ENCODE measurements around the gene EBP. TPM values are rescaled to one million over a fixed set of nuclear protein-coding genes. Genes with fewer than 3 reads are reported as not detected.

The EBP gene
- total RNA-seq, 4 donors from 2014 or later, result 19.9 to 88.7 (median 67.6) TPM

- H3K9me3 ChIP-seq, result no peaks in the 10 kb centered on the region
- no peak for DNase-seq
- no peaks in the 10 kb centered on the region for H3K4me1 ChIP-seq
- in situ Hi-C loops (cut with MboI; ENCODE audit: low pct_ligation_motif_present in 1 of 4, low pct_unique_long_range_greater_than_20kb in 1 of 4, low sequenced_read_pairs in 3 of 4), result loop anchor here in 2 of 4 donors (25.0 kb wide), 1 partner anchor 405 kb away; no protein-coding TSS in a partner anchor
- H3K36me3 ChIP-seq, result no peaks in the 10 kb centered on the region
- intact Hi-C loops (cut with DNase I; ENCODE audit: low total_unique reads), result no loop called here
- no peaks in the 10 kb centered on the region for H3K27me3 ChIP-seq
- H3K27ac ChIP-seq, result no peak overlapping the region
- H3K4me3 ChIP-seq, result no peak overlapping the region
- no peak for TF ChIP-seq POLR2A (IDR thresholded peaks at IDR 0.05)
- no peak for TF ChIP-seq CTCF (IDR thresholded peaks at IDR 0.05)
- no peak for TF ChIP-seq EP300 (IDR thresholded peaks at IDR 0.05; ENCODE audit: low read depth)
- TF ChIP-seq POLR2AphosphoS5 (IDR thresholded peaks at IDR 0.05), result no peak
- WGBS, 2 donors (ENCODE audit: low coverage in 1 of 2), result 72 to 80% methylated on average over 1 to 7 of the region's 7 CpGs
Observed at GRCh38 chrX:48492293-48492910, 29.2 kb upstream of the EBP start.

- H3K27me3 ChIP-seq, result no peaks in the 10 kb centered on the region
- no peak overlapping the region for H3K4me3 ChIP-seq
- TF ChIP-seq EP300 (IDR thresholded peaks at IDR 0.05; ENCODE audit: low read depth), result no peak
- peak in 2 of 5 experiments; percentile 15 to 17 for TF ChIP-seq CTCF (IDR thresholded peaks at IDR 0.05)
- WGBS, 2 donors (ENCODE audit: low coverage in 1 of 2), result 37% methylated on average over 10 of the region's 10 CpGs; no CpG with 5 or more reads in 1 of the 2 donors
- in situ Hi-C loops (cut with MboI; ENCODE audit: low pct_ligation_motif_present in 1 of 4, low pct_unique_long_range_greater_than_20kb in 1 of 4, low sequenced_read_pairs in 3 of 4) (loop anchor here in 2 of 4 donors (25.0 kb wide), 1 partner anchor 407 kb away; no protein-coding TSS in a partner anchor), intact Hi-C loops (cut with DNase I; ENCODE audit: low total_unique reads) (no loop called here)
- no peaks in the 10 kb centered on the region for H3K4me1 ChIP-seq
- H3K9me3 ChIP-seq, result no peaks in the 10 kb centered on the region
- no peak overlapping the region for H3K27ac ChIP-seq
- no peak for DNase-seq
- H3K36me3 ChIP-seq, result no peaks in the 10 kb centered on the region
Observed at GRCh38 chrX:48493890-48494364, 27.7 kb upstream of the EBP start.

GRCh38 chrX:48496660-48497059 lies 24.9 kb upstream of the EBP start:
- TF ChIP-seq POLR2AphosphoS5 (IDR thresholded peaks at IDR 0.05), result no peak
- no peaks in the 10 kb centered on the region for H3K27me3 ChIP-seq
- intact Hi-C loops (cut with DNase I; ENCODE audit: low total_unique reads), result no loop called here
- in situ Hi-C loops (cut with MboI; ENCODE audit: low pct_ligation_motif_present in 1 of 4, low pct_unique_long_range_greater_than_20kb in 1 of 4, low sequenced_read_pairs in 3 of 4), result loop anchor here in 2 of 4 donors (25.0 kb wide), 1 partner anchor 409 kb away; no protein-coding TSS in a partner anchor
- no peak for DNase-seq
- 86% methylated on average over 4 of the region's 4 CpGs; no CpG with 5 or more reads in 1 of the 2 donors for WGBS, 2 donors (ENCODE audit: low coverage in 1 of 2)
- no peaks in the 10 kb centered on the region for H3K4me1 ChIP-seq
- H3K4me3 ChIP-seq, result no peak overlapping the region
- no peaks in the 10 kb centered on the region for H3K9me3 ChIP-seq
- H3K27ac ChIP-seq, result no peak overlapping the region
- no peaks in the 10 kb centered on the region for H3K36me3 ChIP-seq

- no peak overlapping the region for H3K4me3 ChIP-seq
- H3K36me3 ChIP-seq, result no peaks in the 10 kb centered on the region
- no peak overlapping the region for H3K27ac ChIP-seq
- H3K4me1 ChIP-seq, result no peaks in the 10 kb centered on the region
- no peaks in the 10 kb centered on the region for H3K9me3 ChIP-seq
- in situ Hi-C loops (cut with MboI; ENCODE audit: low pct_ligation_motif_present in 1 of 4, low pct_unique_long_range_greater_than_20kb in 1 of 4, low sequenced_read_pairs in 3 of 4), result loop anchor here in 2 of 4 donors (25.0 kb wide), 1 partner anchor 411 kb away; no protein-coding TSS in a partner anchor
- no peak for TF ChIP-seq POLR2AphosphoS5 (IDR thresholded peaks at IDR 0.05)
- no peak for TF ChIP-seq EP300 (IDR thresholded peaks at IDR 0.05; ENCODE audit: low read depth)
- TF ChIP-seq POLR2A (IDR thresholded peaks at IDR 0.05), result no peak
- TF ChIP-seq CTCF (IDR thresholded peaks at IDR 0.05), result no peak
- 65% methylated on average over 5 of the region's 5 CpGs; no CpG with 5 or more reads in 1 of the 2 donors for WGBS, 2 donors (ENCODE audit: low coverage in 1 of 2)
- DNase-seq, result no peak
- intact Hi-C loops (cut with DNase I; ENCODE audit: low total_unique reads), result no loop called here
- H3K27me3 ChIP-seq, result no peaks in the 10 kb centered on the region
Observed at GRCh38 chrX:48497871-48498270, 23.7 kb upstream of the EBP start.
